H1 (cell line): Measurements from ENCODE around the gene ATP5PF. TPM values are rescaled to one million over a fixed set of nuclear protein-coding genes. Genes with fewer than 3 reads are reported as not detected.

Source experiments
- ASH2L ChIP-seq: fragments of 200-600, 300-600 bp; sonication (generic); IDR thresholded peaks from one replicate; pipeline ENCODE4 v1.7.1; 2017; ENCODE audit warnings: low read length
- CHD7 ChIP-seq: fragments of 300-600 bp; sonication (generic); IDR thresholded peaks from 2 replicates; pipeline ENCODE4 v1.7.1; 2012; ENCODE audit warnings: low read length, moderate library complexity, mild to moderate bottlenecking, inconsistent platforms; ENCODE audit not compliant: insufficient replicate concordance
- GABPA ChIP-seq: IDR thresholded peaks from 2 replicates; pipeline ENCODE4 v1.6.1; 2011; ENCODE audit warnings: mild to moderate bottlenecking, low read length, moderate library complexity, borderline replicate concordance; ENCODE audit not compliant: insufficient read depth
- HDAC6 ChIP-seq: IDR thresholded peaks from one replicate; pipeline ENCODE4 v1.7.1; 2012; ENCODE audit warnings: low read depth, mild to moderate bottlenecking, inconsistent platforms, low read length, moderate library complexity
- JUN ChIP-seq: IDR thresholded peaks from 2 replicates; pipeline ENCODE4 v1.6.1; 2011; ENCODE audit warnings: low read depth, mild to moderate bottlenecking, improper control_type of control experiment, low read length
- MAX ChIP-seq: IDR thresholded peaks from 2 replicates; pipeline ENCODE4 v1.6.1; 2012; ENCODE audit warnings: inconsistent platforms
- NRF1 ChIP-seq: IDR thresholded peaks from 2 replicates; pipeline ENCODE4 v1.6.1; 2011; ENCODE audit warnings: mild to moderate bottlenecking, low read depth, low read length, improper control_type of control experiment
- POLR2AphosphoS5 ChIP-seq: IDR thresholded peaks from 2 replicates; pipeline ENCODE4 v1.6.1; 2011; ENCODE audit warnings: low read depth, low read length
- RFX5 ChIP-seq: IDR thresholded peaks from 2 replicates; pipeline ENCODE4 v1.6.1; 2011; ENCODE audit warnings: low read depth, low read length, improper control_type of control experiment, borderline replicate concordance
- SP1 ChIP-seq: IDR thresholded peaks from 2 replicates; pipeline ENCODE4 v1.6.1; 2011; ENCODE audit warnings: low read depth, low read length
- USF2 ChIP-seq: IDR thresholded peaks from 2 replicates; pipeline ENCODE4 v1.6.1; 2011; ENCODE audit warnings: low read length, improper control_type of control experiment
- polyA plus RNA-seq, 7 experiments: library from polyadenylated mRNA; depleted of rRNA in 3 of 7; stranded (reverse) in 5 of 7; unstranded in 2 of 7; fragments of >200 nt in 5 of 7; fragments of 200-250 nt in 2 of 7; gene quantifications; 1 replicate in 5 of 7; 2 replicates in 1 of 7; 4 replicates in 1 of 7; pipeline versions ENCODE4 v1.2.1 to v1.2.3, GENCODE V29; 2011 to 2013; ENCODE audit warnings: missing spikeins in 2 of 7, mixed read lengths in 2 of 7
- total RNA-seq: library from RNA; stranded (reverse); fragmentation: NEBNext Ultra II Directional; extraction: Animal tissue kit (Norgen Biotek cat#: 25700); gene quantifications from 2 replicates; pipeline ENCODE4 v1.2.1, GENCODE V29; 2021

The ATP5PF gene
- total and polyA plus RNA-seq, 2 of the 8 experiments (the other 6 are each of a cell fraction or from before 2014, with no cell fraction given) = 135 to 240 TPM

GRCh38 chr21:25750085-25750484 is 15.4 kb upstream of the ATP5PF start (continued):
- TF ChIP-seq CHD7 (no peak), GABPA (no peak), USF2 (no peak), MAX (no peak), ASH2L (no peak), HDAC6 (no peak), JUN (no peak), NRF1 (no peak), RFX5 (no peak), POLR2AphosphoS5 (no peak), SP1 (no peak)
